Kidney (tissue), 14 donors: ENCODE results near the gene SIDT1. TPM values are rescaled to one million over a fixed set of nuclear protein-coding genes. Genes with fewer than 3 reads are reported as not detected.

ENCODE experiments used
- DNase-seq, 5 donors: peaks; one replicate each; pipeline ENCODE4 v3.0.0-alpha.2; 2013 to 2020
- FAIRE-seq: peaks from 2 replicates; lab custom pipeline; 2012; peaks lifted over from hg19 to GRCh38; lab: Jason Lieb, UNC
- H3K27ac ChIP-seq, 2 donors: one replicate each; pipeline ENCODE4 v1.7.0; 2013; ENCODE audit warnings: low read depth in 2 of 2, low read length in 2 of 2, inconsistent platforms in 1 of 2
- H3K27me3 ChIP-seq: one replicate; pipeline ENCODE4 v1.7.1; 2013; ENCODE audit warnings: low read length, inconsistent platforms; ENCODE audit not compliant: control insufficient read depth, insufficient read depth
- H3K36me3 ChIP-seq, 3 donors: one replicate each; pipeline versions ENCODE4 v1.7.0 to v1.7.1; 2013; ENCODE audit warnings: low read length in 3 of 3, control low read depth in 1 of 3, inconsistent platforms in 1 of 3; ENCODE audit not compliant: insufficient read depth in 3 of 3, control insufficient read depth in 2 of 3
- H3K4me1 ChIP-seq, 3 donors: one replicate each; pipeline versions ENCODE4 v1.7.0 to v1.7.1; 2013; ENCODE audit warnings: low read length in 3 of 3, inconsistent platforms in 1 of 3, low read depth in 1 of 3; ENCODE audit not compliant: control insufficient read depth in 2 of 3, insufficient read depth in 2 of 3
- H3K4me3 ChIP-seq, 3 donors: one replicate each; pipeline versions ENCODE4 v1.7.0 to v1.8.1; 2013; ENCODE audit warnings: low read length in 3 of 3, control low read depth in 1 of 3, inconsistent platforms in 1 of 3
- H3K9ac ChIP-seq, 3 donors: one replicate each; pipeline versions ENCODE4 v1.7.0 to v1.7.1; 2013; ENCODE audit warnings: low read length in 3 of 3, control low read depth in 1 of 3, inconsistent platforms in 1 of 3
- H3K9me3 ChIP-seq, 3 donors: one replicate each; pipeline versions ENCODE4 v1.7.0 to v1.7.1; 2013; ENCODE audit warnings: low read length in 3 of 3, control low read depth in 1 of 3, inconsistent platforms in 1 of 3; ENCODE audit not compliant: control insufficient read depth in 2 of 3, insufficient read depth in 1 of 3
- intact Hi-C: fragments of 100-400 bp; cut with DNase I; formaldehyde crosslinking; loops from one replicate; pipeline ENCODE4 v1.11.1; 2022
- polyA plus RNA-seq: library from polyadenylated mRNA; stranded (reverse); fragments of 350-450 nt; fragmentation: Illumina TruSeq; extraction: RNeasy Lipid Tissue Mini Kit (QIAGEN cat#74804); gene quantifications from one replicate; pipeline ENCODE4 v1.2.3, GENCODE V29; 2014; ENCODE audit warnings: low read depth, low replicate concordance; ENCODE audit not compliant: insufficient read depth
- total RNA-seq: library from RNA; stranded (reverse); fragmentation: NEBNext Ultra II Directional; extraction: Animal tissue kit (Norgen Biotek cat#: 25700); gene quantifications from one replicate; pipeline ENCODE4 v1.2.1, GENCODE V29; 2021
- TF ChIP-seq, protein P1 (sequence below): IDR thresholded peaks from 3 replicates; pipeline ENCODE4 v1.5.1; 2012; ENCODE audit warnings: mild to moderate bottlenecking, moderate library complexity, borderline replicate concordance; ENCODE audit not compliant: insufficient read depth; ENCODE audit errors: extremely low read depth
- donor health status: control.
- donor health status: control.
- donor health status: control.
- donor health status: control.
- donor health status: control.
- donor health status: DM: yes; HTN: yes; CAD: no.
- donor health status: Normal renal cell carcinoma (clear cell type).

SIDT1 gene
- total and polyA plus RNA-seq, 2 donors from 2014 or later = 0.92 to 4.9 TPM

DNA sequence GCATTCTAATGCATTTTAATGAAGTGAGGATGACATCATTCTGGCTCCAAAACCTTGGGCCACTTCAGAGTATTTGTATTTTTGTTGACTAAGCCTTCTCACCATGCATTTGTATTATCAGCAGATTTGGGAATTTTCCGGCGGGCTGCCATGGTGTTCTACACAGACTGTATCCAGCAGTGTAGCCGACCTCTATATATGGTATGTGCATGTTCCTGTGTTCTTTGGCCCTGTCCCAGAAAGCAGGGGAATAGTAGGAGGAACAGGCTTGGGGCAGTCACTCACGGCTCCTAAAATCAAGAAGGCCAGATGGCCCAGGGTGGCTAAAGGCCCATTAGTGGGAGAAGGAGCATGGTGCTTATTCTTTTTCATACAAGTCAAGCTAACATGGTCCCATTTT, 83.6 kb downstream of the SIDT1 start:
- Histone ChIP-seq H3K9ac (no peak overlapping the region), H3K9me3 (no peaks in the 10 kb centered on the region), H3K4me3 (no peak overlapping the region), H3K27me3 (no peaks in the 10 kb centered on the region), H3K36me3 (no peaks in the 10 kb centered on the region), H3K4me1 (no peaks in the 10 kb centered on the region), H3K27ac (no peak overlapping the region)
- intact Hi-C loops = no loop called here
- TF ChIP-seq, protein P1, sequence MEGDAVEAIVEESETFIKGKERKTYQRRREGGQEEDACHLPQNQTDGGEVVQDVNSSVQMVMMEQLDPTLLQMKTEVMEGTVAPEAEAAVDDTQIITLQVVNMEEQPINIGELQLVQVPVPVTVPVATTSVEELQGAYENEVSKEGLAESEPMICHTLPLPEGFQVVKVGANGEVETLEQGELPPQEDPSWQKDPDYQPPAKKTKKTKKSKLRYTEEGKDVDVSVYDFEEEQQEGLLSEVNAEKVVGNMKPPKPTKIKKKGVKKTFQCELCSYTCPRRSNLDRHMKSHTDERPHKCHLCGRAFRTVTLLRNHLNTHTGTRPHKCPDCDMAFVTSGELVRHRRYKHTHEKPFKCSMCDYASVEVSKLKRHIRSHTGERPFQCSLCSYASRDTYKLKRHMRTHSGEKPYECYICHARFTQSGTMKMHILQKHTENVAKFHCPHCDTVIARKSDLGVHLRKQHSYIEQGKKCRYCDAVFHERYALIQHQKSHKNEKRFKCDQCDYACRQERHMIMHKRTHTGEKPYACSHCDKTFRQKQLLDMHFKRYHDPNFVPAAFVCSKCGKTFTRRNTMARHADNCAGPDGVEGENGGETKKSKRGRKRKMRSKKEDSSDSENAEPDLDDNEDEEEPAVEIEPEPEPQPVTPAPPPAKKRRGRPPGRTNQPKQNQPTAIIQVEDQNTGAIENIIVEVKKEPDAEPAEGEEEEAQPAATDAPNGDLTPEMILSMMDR = no peak
- DNase-seq (peak in 3 of 5 donors; percentile 21 to 75 (median 33)), FAIRE-seq (no peak)

DNA sequence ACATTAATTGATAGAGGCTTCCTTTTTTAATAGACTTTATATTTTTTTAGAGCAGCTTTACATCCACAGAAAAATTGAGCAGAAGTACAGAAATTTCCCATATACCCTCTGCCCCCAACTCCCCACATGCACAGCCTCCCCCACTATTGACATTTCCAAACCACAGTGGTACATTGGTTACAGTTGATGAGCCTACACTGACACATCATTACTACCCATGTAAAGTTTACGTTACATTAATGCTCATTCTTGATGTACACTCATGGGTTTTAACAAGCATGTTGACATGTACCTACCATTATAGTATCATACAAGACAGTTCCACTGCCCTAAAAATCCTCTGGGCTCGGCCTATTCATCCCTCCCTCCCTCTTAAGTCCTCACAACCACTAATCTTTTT, 85.4 kb downstream of the SIDT1 start:
- FAIRE-seq = no peak
- Histone ChIP-seq H3K9me3 (no peaks in the 10 kb centered on the region), H3K4me3 (no peak overlapping the region), H3K27ac (no peak overlapping the region), H3K9ac (no peak overlapping the region), H3K4me1 (no peaks in the 10 kb centered on the region), H3K27me3 (no peaks in the 10 kb centered on the region), H3K36me3 (no peaks in the 10 kb centered on the region)
- DNase-seq = no peak
- TF ChIP-seq, protein P1 = no peak
- intact Hi-C loops = no loop called here

DNA sequence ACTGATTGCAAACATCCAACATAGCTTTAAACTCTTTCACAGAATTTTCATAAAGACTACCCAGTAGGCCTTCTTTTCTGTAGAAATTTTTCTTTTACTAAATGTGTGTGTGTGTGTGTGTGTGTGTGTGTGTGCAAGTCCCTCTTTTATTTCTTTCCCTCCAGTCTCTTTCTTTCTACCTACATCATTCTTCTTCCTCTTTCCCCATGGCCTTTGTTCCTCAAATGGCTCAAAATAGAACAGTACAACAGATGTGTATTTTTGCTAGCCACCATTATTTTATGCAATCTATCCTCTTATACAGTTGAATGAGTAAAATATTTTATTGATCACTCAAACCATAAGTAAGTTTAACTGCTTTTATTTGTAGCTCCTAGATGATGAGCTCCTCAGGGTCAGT, 87.7 kb downstream of the SIDT1 start:
- no peak overlapping the region for H3K27ac ChIP-seq
- TF ChIP-seq, protein P1 = no peak
- no peaks in the 10 kb centered on the region for H3K36me3 ChIP-seq
- intact Hi-C loops = loop anchor here (10.0 kb wide), 1 partner anchor 125 kb away; no protein-coding TSS in a partner anchor
- H3K4me1 ChIP-seq = no peaks in the 10 kb centered on the region
- no peaks in the 10 kb centered on the region for H3K9me3 ChIP-seq
- H3K27me3 ChIP-seq = no peaks in the 10 kb centered on the region
- H3K4me3 ChIP-seq = no peak overlapping the region
- no peak for DNase-seq
- FAIRE-seq = no peak
- no peak overlapping the region for H3K9ac ChIP-seq

GRCh38 chr3:113623324-113623723, 91.0 kb downstream of the SIDT1 start:
- H3K9me3 ChIP-seq = no peaks in the 10 kb centered on the region
- H3K27me3 ChIP-seq = no peaks in the 10 kb centered on the region
- TF ChIP-seq, protein P1 = no peak
- H3K27ac ChIP-seq = no peak overlapping the region
- no peak overlapping the region for H3K4me3 ChIP-seq
- peak in 1 of 5 donors; percentile 22 for DNase-seq
- no peak overlapping the region for H3K9ac ChIP-seq
- no peak for FAIRE-seq
- H3K4me1 ChIP-seq = no peaks in the 10 kb centered on the region
- intact Hi-C loops = loop anchor here (10.0 kb wide), 1 partner anchor 129 kb away; no protein-coding TSS in a partner anchor
- H3K36me3 ChIP-seq = no peaks in the 10 kb centered on the region
